Spinal cord (tissue), 10 donors: ENCODE data around the gene JSRP1. TPM values are rescaled to one million over a fixed set of nuclear protein-coding genes. Genes with fewer than 3 reads are reported as not detected.

Experiments
- DNase-seq, 6 donors: peaks; one replicate each; pipeline versions ENCODE4 v3.0.0 to v3.0.0-alpha.2; 2013 to 2015; ENCODE audit warnings: low spot score in 6 of 6, low read depth in 4 of 6
- H3K27ac ChIP-seq: one replicate; pipeline ENCODE4 v1.5.1; 2013; ENCODE audit warnings: low read depth, low read length, control low read depth
- H3K27me3 ChIP-seq: one replicate; pipeline ENCODE4 v1.6.1; 2013; ENCODE audit warnings: low read length; ENCODE audit not compliant: control insufficient read depth, insufficient read depth
- H3K36me3 ChIP-seq: one replicate; pipeline ENCODE4 v1.6.1; 2013; ENCODE audit warnings: low read length; ENCODE audit not compliant: control insufficient read depth, insufficient read depth
- H3K4me1 ChIP-seq: one replicate; pipeline ENCODE4 v1.6.1; 2013; ENCODE audit warnings: low read length; ENCODE audit not compliant: control insufficient read depth, insufficient read depth
- H3K4me3 ChIP-seq: one replicate; pipeline ENCODE4 v1.5.1; 2013; ENCODE audit warnings: low read depth, low read length, control low read depth
- H3K9me3 ChIP-seq: one replicate; pipeline ENCODE4 v1.6.1; 2013; ENCODE audit warnings: low read length; ENCODE audit not compliant: control insufficient read depth, insufficient read depth
- WGBS: methylation state at CpG from one replicate; pipeline ENCODE4 v1.1.5; 2013; ENCODE audit warnings: missing lambda C conversion rate; ENCODE audit not compliant: insufficient coverage; 5-methylcytosine and 5-hydroxymethylcytosine counted together
- polyA plus RNA-seq, 2 donors: library from polyadenylated mRNA; unstranded; fragments of 120-200 nt; gene quantifications; one replicate each; pipeline ENCODE4 v1.2.1, GENCODE V29; 2013; ENCODE audit not compliant: insufficient read length in 2 of 2
- total RNA-seq, 2 donors: library from RNA; depleted of rRNA in 1 of 2; stranded (reverse); fragments of 120-200 nt in 1 of 2; fragments of >200 nt in 1 of 2; gene quantifications; one replicate each; pipeline versions ENCODE4 v1.2.3 to v1.2.4, GENCODE V29; 2013 to 2014
- donor health status: healthy.

The JSRP1 gene
- total and polyA plus RNA-seq, 4 donors: 0.33 to 0.90 (median 0.72) TPM

DNA sequence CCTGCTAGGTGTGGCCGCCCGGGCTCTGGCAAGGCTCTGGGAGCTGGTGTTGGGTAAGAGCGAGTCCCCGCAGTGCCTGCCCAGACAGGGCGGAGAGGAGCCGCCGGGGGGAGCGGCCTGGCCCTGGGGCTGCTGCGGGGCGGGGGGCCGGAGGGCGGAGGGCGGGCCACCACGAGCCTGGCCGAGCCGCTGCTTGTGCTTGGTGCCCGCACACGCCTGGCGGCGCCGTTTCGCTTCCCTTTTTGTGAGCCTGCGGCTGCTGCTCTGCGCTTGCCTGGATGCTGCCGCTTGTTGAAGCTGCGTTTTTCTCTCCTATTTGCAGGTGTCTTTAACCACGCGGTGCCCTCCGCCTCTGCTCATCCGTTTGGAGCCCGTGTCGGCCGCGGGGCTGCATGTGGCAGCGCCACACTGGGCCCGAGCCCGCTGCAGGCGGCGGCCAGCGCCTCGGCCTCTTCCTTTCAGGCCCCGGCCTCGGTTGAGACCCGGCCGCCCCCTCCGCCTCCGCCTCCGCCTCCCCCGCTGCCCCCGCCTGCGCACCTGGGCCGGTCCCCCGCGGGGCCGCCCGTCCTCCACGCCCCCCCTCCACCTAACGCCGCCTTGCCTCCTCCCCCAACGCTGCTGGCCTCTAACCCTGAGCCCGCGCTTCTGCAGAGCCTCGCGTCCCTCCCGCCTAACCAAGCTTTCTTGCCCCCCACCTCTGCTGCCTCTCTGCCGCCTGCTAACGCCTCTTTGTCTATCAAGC lies 28.6 kb downstream of the JSRP1 start:
- peaks cover 100% of the 10 kb centered on the region for H3K36me3 ChIP-seq
- no peak overlapping the region for H3K27ac ChIP-seq
- no peaks in the 10 kb centered on the region for H3K9me3 ChIP-seq
- WGBS: 90% methylated on average over 58 of the region's 67 CpGs
- DNase-seq: no peak
- no peaks in the 10 kb centered on the region for H3K4me1 ChIP-seq
- no peak overlapping the region for H3K4me3 ChIP-seq
- no peaks in the 10 kb centered on the region for H3K27me3 ChIP-seq

DNA sequence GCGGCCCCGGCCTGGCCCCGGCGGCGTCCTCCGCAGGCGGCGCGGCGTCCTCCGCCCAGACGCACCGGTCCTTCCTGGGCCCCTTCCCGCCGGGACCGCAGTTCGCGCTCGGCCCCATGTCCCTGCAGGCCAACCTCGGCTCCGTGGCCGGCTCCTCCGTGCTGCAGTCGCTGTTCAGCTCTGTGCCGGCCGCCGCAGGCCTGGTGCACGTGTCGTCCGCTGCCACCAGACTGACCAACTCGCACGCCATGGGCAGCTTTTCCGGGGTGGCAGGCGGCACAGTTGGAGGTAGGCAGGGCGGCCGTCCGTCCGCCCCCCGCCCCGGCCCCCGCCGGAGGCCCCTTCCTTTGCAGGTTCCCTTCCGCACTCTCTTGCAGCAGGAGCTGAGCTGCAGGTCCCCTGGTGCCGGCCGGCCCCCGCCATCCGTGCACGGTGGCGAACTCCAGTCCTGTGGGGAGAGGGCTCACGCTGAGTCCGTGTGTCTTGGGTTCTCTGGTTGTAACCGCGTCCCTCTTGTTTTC lies 29.3 kb downstream of the JSRP1 start:
- WGBS: 95% methylated on average over 53 of the region's 53 CpGs
- Histone ChIP-seq H3K36me3 (peaks cover 100% of the 10 kb centered on the region), H3K27ac (no peak overlapping the region)

DNA sequence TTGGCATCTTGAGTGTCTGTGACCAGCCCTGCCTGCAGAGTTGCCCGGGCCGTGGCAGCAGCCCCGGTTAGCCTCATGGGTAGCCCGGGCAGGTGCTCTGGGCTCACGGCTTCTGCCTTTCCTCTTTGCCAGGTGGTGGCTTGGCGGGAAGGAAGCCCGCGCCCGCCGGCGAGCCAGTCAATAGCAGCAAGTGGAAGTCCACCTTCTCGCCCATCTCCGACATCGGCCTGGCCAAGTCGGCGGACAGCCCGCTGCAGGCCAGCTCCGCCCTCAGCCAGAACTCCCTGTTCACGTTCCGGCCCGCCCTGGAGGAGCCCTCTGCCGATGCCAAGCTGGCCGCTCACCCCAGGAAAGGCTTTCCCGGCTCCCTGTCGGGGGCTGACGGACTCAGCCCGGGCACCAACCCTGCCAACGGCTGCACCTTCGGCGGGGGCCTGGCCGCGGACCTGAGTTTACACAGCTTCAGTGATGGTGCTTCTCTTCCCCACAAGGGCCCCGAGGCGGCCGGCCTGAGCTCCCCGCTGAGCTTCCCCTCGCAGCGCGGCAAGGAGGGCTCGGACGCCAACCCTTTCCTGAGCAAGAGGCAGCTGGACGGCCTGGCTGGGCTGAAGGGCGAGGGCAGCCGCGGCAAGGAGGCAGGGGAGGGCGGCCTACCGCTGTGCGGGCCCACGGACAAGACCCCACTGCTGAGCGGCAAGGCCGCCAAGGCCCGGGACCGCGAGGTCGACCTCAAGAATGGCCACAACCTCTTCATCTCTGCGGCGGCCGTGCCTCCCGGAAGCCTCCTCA lies 30.0 kb downstream of the JSRP1 start:
- no peak for DNase-seq
- no peak overlapping the region for H3K27ac ChIP-seq

More for the DNA sequence above, 29.3 kb downstream of the JSRP1 start:
- no peaks in the 10 kb centered on the region for H3K9me3 ChIP-seq
- peaks cover under 1% of the 10 kb centered on the region for H3K4me1 ChIP-seq
- no peak for DNase-seq
- no peaks in the 10 kb centered on the region for H3K27me3 ChIP-seq
- no peak overlapping the region for H3K4me3 ChIP-seq

DNA sequence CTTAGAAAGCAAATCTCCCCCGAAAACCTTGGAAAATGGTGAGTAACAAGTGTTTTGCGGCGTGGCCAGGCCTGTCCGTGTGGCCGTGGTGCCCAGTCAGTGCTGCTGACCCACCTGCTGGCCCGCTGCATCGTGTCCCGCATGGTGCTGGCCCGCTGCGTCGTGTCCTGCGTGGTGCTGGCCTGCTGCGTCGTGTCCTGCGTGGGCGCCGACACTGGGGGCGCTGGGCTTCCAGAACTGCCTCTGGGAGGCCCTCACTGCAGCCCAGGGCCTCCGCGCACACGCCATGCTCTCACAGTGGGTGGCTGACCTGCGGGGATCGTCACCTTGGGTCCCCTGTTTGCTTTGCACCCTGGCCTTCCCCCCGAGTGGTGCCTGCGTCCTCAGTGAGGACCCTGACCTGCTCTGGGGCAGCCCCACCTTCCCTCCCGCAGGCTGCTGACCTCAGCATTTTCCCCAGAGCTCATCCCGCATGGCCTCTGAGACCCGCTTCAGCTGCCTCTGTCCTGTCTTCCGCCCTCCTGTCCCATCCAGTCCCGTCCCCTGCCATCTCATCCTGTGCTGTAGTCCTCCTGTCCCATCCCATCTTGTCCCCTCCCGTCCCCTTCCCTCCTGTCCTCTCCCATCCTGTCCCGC lies 30.7 kb downstream of the JSRP1 start:
- 94% methylated on average over 32 of the region's 32 CpGs for WGBS
- H3K27me3 ChIP-seq: no peaks in the 10 kb centered on the region
- no peak overlapping the region for H3K4me3 ChIP-seq
- peaks cover 14% of the 10 kb centered on the region for H3K4me1 ChIP-seq
- no peak for DNase-seq
- peaks cover 99% of the 10 kb centered on the region for H3K36me3 ChIP-seq
- H3K9me3 ChIP-seq: no peaks in the 10 kb centered on the region
- H3K27ac ChIP-seq: no peak overlapping the region

More for the DNA sequence above, 30.0 kb downstream of the JSRP1 start:
- H3K27me3 ChIP-seq: no peaks in the 10 kb centered on the region
- no peaks in the 10 kb centered on the region for H3K9me3 ChIP-seq
- peaks cover 7% of the 10 kb centered on the region for H3K4me1 ChIP-seq
- H3K4me3 ChIP-seq: no peak overlapping the region
- H3K36me3 ChIP-seq: peaks cover 100% of the 10 kb centered on the region
- WGBS: 95% methylated on average over 56 of the region's 59 CpGs

DNA sequence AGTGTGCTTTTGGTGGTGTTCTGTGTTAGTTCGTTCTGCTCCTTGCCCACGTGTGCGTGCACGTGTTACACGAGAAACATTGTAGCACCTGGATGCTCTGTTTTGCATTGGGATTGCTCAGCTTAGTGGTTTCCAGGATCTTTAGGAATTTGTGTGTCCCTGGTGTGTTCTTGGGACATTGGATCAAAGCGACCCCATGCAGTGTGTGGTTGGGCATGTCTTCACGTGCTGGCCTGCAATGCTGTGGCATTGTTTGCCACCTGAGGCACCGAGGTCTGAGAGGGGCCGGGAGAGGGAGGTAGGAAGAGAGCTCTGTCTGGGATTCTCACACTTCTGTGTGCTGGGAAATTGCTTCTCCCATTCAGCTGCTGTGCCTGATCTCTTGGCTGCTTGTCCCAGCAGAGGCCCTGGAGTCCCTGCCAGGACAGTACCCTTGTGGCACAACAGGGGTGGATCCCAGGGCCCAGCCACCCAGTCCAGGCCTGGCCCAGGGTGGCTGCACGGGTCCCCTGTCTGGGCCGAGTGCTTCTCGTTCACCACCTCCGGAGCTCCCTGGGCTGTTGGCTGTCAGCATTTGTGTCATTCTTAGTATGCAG lies 31.4 kb downstream of the JSRP1 start:
- no peaks in the 10 kb centered on the region for H3K9me3 ChIP-seq
- H3K4me1 ChIP-seq: peaks cover 20% of the 10 kb centered on the region
- 90% methylated on average over 12 of the region's 13 CpGs for WGBS
- no peaks in the 10 kb centered on the region for H3K27me3 ChIP-seq
- no peak overlapping the region for H3K27ac ChIP-seq
- H3K36me3 ChIP-seq: peaks cover 99% of the 10 kb centered on the region
- DNase-seq: no peak
- no peak overlapping the region for H3K4me3 ChIP-seq

DNA sequence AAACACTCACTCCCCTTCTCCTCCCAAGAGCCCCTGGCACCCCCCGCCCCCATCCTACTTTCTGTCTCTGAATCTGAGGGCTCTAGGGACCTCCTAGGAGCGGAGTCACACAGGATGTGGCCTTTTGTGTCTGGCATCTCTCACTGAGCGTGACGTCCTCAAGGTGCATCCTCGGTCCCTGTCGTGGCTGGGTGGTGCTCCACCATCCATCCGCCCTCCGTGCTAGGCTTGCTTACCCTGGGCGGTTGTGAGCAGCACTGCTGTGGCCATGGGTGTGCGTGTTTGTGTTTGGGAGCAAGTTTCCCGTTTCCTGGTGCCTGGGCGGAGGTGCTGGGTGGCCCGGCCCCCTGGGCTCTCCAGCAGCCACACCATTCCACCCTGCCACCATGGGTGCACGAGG lies 32.3 kb downstream of the JSRP1 start:
- H3K9me3 ChIP-seq: no peaks in the 10 kb centered on the region
- no peak overlapping the region for H3K27ac ChIP-seq
- H3K27me3 ChIP-seq: no peaks in the 10 kb centered on the region
- 93% methylated on average over 11 of the region's 14 CpGs for WGBS
- no peak for DNase-seq
- peaks cover 25% of the 10 kb centered on the region for H3K4me1 ChIP-seq
- H3K36me3 ChIP-seq: peaks cover 99% of the 10 kb centered on the region
- H3K4me3 ChIP-seq: no peak overlapping the region

DNA sequence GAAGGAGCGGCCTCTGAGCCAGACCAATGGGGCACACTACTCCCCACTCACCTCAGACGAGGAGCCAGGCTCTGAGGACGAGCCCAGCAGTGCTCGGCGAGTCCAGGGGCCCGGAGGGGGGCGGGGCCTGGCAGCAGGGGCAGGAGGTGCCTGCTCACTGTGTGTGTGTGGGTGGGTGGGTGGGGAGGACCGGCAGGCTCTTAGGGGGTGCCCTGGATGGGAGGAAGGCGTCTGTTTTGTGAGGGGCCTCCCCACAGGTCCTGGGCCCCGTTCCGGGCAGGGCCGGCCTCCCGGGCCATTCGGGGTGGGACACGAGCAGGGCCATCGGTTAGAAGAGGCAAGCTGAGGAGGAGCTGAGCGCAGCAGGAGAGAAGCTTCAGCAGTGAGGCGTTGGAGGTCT lies 32.8 kb downstream of the JSRP1 start:
- Histone ChIP-seq H3K9me3 (no peaks in the 10 kb centered on the region), H3K27me3 (no peaks in the 10 kb centered on the region), H3K4me3 (no peak overlapping the region), H3K27ac (no peak overlapping the region), H3K36me3 (peaks cover 99% of the 10 kb centered on the region), H3K4me1 (peaks cover 25% of the 10 kb centered on the region)
- no peak for DNase-seq
- WGBS: 88% methylated on average over 9 of the region's 18 CpGs

DNA sequence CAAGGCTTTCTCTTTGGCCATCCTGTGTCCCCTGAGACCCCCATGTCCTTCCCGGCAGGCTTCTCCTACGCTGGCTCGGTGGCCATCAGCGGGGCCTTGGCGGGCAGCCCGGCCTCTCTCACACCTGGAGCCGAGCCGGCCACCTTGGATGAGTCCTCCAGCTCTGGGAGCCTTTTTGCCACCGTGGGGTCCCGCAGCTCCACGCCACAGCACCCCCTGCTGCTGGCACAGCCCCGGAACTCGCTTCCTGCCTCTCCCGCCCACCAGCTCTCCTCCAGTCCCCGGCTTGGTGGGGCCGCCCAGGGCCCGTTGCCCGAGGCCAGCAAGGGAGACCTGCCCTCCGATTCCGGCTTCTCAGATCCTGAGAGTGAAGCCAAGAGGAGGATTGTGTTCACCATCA lies 34.3 kb downstream of the JSRP1 start:
- H3K9me3 ChIP-seq: no peaks in the 10 kb centered on the region
- peaks cover 25% of the 10 kb centered on the region for H3K4me1 ChIP-seq
- 90% methylated on average over 20 of the region's 20 CpGs for WGBS
- DNase-seq: no peak
- H3K27me3 ChIP-seq: no peaks in the 10 kb centered on the region
- H3K27ac ChIP-seq: peak overlapping the region; percentile 78
- H3K4me3 ChIP-seq: no peak overlapping the region
- peaks cover 99% of the 10 kb centered on the region for H3K36me3 ChIP-seq

DNA sequence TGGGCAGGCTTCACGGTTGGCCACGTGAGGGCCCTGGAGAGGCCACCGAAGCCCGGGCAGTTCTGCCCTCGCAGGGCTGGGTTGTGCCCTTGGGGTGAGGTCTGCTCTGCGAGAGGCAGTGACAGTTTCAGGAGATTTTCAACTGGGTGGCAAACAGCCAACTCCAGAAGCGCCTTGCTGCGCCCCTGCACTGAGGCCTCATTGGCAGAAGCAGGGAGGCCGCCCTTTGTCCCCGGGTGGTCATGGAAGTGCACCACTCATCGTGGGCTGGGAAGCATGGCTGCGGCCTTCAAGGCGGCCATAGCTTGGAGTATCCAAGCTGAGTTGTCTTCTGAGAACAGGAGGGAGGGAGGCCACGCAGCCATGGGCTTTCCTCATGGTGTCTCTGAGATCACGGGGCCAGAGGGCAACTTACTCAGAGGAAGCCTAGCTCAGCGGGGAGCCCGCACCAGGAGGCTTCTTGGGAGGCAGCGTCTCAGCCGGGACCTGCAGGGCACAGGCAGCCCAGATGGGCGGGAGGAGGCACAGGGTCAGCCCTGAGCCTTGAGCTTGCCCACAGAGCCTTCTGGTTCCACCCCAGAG lies 34.9 kb downstream of the JSRP1 start:
- peak in 1 of 6 donors; percentile 27 for DNase-seq
- H3K36me3 ChIP-seq: peaks cover 99% of the 10 kb centered on the region
- H3K4me3 ChIP-seq: no peak overlapping the region
- 88% methylated on average over 20 of the region's 20 CpGs for WGBS
- H3K4me1 ChIP-seq: peaks cover 25% of the 10 kb centered on the region
- no peaks in the 10 kb centered on the region for H3K27me3 ChIP-seq
- peak overlapping the region; percentile 78 for H3K27ac ChIP-seq
- no peaks in the 10 kb centered on the region for H3K9me3 ChIP-seq
